ENCODE data around the gene RRP1B.

DNA sequence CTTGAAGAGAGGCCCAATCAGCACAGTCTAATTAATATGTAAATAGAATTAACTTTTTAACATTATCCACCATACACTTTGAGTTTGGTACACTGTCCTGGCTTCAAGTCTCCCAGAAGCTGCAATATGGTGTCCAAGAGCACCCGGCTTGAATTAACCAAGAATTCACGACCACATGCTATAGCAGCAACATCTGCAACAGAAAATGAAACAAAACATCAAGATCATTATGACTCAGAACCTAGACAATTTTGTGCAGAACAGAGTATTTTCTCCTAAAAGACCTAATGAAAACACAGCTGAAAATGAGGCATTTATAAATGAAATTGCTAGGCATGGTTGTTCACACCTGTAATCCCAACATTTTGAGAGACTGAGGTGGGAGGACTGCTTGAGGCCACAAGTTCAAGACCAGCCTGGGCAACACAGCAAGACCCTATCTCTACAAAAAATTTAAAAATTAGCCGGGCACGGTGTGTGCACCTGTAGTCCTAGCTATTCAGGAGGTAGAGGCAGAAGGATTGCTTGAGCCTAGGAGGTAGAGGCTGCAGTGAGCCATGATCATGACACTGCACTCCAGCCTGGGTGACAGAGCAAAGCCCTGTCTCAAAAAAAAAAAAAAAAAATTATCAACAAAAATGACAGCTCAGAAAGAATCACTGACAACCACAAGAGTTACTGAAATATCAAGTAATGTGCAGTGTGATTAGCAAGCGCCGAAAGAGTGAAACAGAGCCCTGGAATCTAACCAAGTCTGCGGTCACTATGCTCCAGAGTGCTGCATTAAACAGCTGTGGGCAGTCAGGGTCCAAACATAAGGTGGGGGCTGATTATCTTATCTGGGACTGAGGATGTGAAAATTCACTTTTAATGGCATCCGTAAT is 45.4 kb upstream of the RRP1B start:
- TF ChIP-seq CTCF (IDR thresholded peaks at IDR 0.05) (no peak), EZH2 (IDR thresholded peaks at IDR 0.05) (no peak)

All from neural progenitor cell (in vitro differentiated cells).